HG02840 (cell line): ENCODE data around the gene KIFAP3.
"Not testable (repeated sequence)": the region's sequence is repeated elsewhere in the genome, so short reads cannot be mapped to it uniquely, and the experiment has no call there.

ENCODE experiments used
- ATAC-seq: cut with Tn5 transposase; IDR thresholded peaks from one replicate; pipeline ENCODE4 v1.9.1; 2021; ENCODE audit warnings: mild to moderate bottlenecking, moderate library complexity, moderate number of reproducible peaks; ENCODE audit not compliant: unreplicated experiment, low FRiP score

KIFAP3 gene

DNA sequence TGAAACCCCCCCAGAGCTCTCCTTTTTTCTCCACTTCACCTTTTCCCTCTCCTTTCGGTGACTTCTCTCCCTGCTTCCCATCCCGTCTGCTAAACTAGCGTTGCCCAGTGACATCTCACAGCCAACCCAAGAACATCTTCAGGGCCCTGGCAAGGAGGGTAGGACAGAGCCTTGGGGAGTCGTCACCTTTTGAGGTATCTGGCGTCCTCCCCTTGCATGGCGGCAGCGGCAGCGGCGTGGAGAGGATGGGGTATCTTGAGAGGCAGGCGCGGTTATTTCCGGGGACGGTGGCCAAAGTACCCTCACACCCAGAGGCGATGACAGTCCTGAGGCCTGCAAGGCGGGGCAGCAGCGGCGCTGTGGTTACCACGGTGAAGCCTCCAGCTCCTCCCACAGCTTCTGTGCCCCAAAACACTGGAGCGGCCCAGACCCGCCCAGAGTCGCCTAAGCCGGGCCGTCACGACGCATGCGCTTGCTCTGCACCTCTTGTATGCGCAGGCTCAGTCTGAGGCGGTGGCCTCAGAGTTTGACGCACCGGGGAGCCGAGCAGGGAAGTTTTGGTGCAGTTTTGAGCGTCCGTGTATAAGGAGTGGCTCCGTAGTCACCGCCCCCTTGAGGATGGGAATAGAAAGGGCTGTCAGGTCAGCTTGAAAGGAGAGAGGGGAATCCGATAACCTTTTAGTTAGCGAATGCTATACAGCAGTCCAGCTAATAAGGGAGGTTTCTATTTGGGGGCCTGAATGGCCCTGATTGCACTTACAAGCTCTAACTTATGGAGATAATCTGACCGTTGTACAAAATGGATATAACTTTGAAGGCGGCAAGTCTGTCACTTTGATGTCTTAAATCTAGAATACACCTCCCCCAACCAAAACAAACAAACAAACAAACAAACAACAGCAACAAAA lies at the start of gene KIFAP3:
KIFAP3 (minus strand) TSS at position 446 of the 908 bp plus-strand sequence; CDS start at position 218, 228 bp downstream.
- ATAC-seq: peak; percentile 99

DNA sequence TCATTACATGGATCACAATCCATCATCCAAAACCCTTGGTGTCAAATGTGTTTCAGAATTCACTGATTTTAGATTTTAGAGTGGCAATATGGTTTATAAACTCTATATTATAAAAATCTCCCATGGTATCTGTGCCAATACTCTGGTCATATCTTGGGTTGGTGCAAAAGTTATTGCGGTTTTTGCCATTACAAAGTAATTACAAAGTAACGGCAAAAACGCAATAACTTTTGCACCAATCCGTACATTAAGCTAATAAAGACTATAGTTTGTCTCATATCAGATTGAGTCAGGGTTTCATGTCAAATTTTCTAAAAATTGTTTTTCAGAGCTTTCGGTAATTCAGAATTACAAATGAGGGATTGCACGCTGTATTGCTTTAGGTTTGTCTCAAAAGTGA lies 47.9 kb upstream of the KIFAP3 start:
- no peak for ATAC-seq

DNA sequence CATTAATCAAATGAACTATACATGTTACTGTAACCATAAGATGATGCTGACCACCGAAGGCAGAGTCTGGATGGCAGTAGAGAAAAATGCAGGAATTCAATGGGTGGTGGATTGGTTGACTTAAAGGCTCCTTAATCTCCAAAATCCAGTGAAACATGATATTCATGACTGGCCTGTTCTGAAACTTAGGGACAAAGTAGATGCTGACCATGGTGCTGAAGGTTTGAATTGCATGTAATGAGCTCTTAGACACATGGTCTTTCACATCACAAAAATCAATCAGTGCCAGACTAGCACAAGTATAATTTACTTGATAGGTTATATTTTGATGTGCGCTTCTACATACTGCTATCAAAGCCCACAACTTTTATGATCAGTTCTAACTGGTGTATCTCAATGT lies 40.4 kb upstream of the KIFAP3 start:
- ATAC-seq: no peak

DNA sequence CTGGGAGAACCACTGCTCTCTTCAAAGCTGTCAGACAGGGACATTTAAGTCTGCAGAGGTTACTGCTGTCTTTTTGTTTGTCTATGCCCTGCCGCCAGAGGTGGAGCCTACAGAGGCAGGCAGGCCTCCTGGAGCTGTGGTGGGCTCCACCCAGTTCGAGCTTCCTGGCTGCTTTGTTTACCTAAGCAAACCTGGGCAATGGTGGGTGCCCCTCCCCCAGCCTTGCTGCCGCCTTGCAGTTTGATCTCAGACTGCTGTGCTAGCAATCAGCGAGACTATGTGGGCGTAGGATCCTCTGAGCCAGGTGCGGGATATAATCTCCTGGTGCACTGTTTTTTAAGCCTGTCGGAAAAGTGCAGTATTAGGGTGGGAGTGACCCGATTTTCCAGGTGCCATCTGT lies 38.6 kb upstream of the KIFAP3 start:
- not testable (repeated sequence) for ATAC-seq

DNA sequence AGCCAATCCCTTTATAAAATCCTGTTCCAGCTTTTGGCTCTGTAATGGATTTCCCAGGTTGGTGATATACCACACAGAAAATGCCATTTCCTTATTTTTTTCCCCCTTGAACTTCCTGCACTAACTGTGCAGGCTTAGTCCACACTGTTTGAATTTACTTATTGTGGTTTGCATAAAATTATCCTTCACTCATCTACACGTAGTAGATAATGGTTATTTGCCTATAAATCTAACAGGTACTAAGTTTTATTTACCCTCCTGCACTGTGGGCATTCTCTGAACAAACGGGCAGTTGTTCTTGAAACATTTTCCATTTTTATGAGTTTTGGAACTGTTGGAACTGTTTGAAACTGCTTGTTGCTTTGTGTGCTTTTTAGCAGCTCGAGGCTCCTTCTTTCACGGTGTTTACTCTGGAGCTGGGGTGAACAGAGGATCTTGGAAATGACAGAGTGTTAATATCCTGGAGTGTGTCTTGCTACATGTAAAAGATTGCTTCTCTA lies 23.0 kb upstream of the KIFAP3 start:
- ATAC-seq: no peak

DNA sequence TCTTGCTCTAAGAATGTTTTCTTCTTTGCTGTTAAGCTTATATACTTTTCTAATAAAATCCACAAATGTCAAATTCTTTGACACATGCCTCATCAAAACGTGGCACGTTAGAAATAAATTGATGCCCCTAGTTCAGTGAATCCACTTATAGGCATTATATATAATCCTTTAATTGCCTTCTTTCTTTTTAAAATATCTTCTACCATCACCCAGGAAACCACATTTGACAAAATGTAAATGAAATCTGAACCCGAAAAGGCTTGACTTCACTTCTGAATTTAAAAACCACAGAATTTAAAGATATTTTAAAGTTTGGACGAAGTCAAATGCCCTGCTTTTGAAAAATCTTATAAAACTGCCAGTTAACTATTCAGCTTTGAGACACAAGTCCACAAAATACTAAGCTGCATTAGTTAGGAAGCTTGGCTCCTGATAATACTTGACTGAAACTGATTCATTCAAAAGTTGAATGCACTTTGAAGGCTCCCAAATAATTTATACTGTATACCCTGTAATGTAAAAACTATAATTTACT lies 22.4 kb upstream of the KIFAP3 start:
- ATAC-seq: no peak

DNA sequence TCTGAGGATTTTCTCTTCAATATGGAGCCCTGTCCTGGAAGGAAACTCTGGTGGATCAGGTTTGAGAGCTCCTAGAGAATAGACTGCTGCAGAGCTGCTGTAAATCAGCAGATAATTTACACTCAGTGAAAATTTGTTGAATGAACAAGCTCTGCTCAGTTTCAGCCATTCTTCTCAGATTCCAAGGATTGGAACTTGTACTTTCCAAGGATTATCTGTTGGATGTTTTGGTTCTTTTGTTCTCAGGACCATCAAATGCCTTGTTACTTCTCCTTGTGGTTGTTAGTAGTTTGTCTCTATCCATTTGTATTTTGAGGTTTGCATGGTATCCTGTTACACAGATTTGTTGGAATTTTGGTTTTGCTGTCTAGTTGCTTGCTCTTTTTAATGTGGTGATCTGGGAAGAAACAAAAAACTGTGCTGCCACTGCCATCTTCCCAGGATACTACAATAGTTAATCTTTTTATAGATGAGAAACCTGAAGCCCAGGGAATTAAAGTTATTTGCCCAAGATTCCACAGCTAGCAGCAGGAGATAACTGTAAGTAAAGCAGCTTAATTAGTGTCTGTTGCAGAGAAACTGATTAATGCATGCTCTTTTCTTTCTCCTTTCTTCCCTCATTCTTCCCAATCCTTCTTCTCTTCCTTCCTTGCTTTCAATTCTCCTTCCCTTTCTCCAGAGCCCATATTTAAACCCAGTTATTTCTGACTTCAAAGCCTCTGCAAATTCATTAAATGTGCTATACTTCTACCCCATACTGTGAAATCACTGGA lies 21.7 kb upstream of the KIFAP3 start:
- ATAC-seq: no peak

DNA sequence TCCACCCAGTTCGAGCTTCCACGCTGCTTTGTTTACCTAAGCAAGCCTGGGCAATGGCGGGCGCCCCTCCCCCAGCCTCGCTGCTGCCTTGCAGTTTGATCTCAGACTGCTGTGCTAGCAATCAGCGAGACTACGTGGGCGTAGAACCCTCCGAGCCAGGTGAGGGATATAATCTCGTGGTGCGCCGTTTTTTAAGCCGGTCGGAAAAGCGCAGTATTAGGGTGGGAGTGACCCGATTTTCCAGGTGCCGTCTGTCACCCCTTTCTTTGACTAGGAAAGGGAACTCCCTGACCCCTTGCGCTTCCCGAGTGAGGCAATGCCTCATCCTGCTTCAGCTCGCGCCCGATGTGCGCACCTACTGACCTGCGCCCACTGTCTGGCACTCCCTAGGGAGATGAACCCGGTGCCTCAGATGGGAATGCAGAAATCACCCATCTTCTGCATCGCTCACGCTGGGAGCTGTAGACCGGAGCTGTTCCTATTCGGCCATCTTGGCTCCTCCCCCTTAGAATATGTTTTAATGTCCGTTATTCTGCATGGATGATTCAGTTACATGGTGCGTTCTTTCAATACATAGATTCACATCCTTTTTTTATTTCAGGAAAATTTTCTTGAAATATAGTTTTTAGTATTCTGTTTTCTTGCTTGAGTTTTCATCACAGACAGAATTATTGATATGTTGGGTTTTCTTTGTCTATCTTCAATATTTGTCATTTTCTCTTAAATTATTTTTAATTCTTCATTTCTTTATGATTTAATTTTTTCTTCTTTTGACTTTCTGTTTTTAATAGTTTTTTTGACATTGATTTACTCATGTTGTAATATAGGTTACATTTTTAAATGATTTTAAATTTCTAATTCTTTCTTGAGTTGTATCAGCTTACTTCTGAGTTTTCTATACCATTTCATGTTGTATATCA lies 20.5 kb upstream of the KIFAP3 start:
- not testable (repeated sequence) for ATAC-seq

DNA sequence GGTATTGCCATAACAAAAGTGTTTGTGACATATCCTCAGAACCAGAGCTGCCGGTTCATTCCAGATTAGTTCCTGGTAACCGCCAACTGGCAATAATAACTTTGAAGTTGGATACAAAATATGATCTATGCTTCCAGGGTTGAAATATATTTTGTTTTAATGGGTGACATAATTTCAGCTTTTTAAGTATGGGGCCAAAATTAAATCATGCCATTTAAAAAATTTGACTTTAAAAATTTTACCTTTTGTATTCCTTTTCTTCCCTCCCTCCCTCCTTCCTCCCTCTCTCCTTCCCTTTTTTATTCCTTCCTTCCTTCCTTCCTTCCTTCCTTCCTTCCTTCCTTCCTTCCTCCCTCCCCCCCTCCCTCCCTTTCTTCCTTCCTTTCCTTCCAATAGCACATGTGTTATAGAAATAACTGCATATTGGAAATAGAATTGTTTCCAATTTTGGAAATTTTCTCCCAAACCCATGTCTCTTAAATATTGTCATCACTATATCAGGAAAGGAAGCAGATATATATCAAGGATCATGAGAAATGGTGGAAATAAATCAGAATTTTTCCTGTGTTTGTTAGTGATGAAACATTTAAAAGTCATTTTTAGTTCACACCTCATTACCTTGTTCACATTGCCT lies 12.0 kb upstream of the KIFAP3 start:
- no peak for ATAC-seq

DNA sequence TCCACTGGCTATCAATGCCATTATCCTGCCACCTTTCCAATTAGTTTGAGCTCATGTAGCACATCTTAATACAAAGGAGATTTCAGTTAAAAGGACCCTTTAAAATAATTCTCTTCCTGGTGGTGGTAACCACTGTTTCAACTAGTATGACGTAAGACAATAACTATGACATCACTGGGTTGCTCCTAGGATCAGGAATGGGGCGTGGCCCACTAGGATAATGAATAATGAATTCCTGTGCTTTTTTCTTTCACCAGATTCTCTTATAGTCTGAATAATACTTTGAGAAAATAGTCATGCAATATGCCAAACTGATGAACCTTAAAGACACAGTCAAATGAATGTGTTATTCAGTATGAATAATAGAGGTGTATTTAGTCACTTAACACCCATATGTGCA lies 10.6 kb upstream of the KIFAP3 start:
- no peak for ATAC-seq

DNA sequence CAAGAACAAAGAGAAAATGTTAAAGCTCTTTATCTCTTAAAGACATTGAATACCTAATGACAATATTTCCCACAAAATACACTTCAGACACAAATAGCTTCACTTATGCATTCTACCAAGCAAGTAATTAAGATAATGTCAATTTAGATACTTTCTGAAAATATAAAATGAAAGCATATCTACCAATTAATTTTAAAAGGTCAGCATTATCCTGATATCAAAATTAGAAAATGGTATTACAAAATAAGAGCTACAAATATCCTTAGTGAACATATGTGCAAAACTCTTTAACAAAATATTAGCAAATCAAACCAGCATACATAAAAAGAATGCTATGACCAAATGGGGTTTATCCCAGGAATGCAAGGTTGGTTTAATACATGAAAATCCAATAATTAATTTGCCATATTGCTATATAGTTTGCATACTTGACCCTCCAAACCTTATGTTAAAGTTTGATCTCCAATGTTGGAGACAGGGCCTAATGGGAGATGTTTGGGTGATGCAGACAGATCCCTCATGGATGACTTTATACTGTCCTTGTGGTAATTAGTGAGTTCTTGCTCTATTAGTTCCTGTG lies 4.2 kb upstream of the KIFAP3 start:
- no peak for ATAC-seq

DNA sequence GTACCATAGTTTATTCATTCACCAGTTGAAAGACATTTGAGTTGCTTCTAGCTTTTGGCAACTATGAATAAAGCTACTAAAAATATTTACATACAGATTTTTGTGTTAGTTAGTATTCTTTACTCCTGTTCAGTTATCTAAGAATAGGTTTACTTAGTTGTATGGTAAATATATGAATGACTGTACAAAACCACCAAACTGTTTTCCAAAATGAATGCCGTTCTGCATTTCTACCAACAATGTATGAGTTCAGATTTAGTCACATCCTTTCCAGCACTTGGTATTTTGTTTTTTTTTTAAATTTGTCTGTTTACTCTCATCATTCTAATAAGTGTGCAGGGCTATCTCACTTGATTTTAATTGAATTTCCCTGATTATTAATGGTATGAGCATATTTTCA lies 3.4 kb upstream of the KIFAP3 start:
- ATAC-seq: no peak

DNA sequence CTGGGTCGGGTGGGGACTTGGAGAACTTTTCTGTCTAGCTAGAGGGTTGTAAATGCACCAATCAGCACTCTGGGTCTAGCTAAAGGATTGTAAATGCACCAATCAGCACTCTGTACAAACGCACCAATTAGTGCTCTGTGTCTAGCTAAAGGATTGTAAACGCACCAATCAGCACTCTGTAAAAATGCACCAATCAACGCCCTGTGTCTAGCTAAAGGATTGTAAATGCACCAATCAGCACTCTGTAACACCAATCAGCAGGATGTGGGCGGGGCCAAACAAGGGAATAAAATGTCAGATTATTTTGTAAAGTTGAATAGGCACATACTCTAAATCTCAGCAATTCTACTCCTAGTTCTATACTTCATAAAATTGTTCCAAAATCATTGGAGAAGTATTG lies 2.5 kb upstream of the KIFAP3 start:
- ATAC-seq: not testable (repeated sequence)

DNA sequence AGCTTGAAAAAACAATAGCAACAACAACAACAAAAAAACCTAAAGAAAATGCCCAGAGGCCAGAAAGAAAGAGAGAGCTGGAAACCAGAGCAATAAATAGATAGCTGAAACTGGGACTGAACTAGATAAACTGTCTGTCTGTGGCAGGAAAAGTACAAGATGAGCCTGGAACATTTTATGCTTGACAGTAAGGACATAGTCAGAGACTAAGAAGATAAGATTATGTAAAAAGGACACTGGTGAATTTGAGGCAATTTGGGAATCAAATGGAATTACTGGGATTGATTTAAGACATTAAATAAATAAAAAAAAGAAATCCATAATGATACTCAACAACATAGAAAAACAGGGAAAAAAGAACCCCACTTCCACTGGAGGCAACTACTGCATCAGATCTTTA lies 1.7 kb upstream of the KIFAP3 start:
- no peak for ATAC-seq

DNA sequence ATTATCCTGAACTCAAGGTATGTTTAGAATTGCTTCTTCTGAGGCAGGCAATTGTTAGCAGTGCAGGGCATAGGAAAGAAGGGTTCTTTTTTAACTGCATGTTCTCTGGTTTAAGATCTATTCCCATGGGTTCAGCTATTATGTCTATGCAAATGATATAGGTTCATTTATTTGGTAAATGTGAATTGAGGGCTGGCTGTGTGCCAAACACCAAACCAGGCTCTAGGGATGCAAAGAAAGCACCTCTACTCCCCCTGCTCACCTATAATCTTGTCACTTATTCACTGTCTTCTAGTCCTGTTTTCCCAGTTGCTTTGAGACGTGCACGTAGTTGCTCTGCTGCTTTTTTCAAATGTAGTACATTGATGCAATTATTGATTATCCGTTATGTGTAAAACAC lies 691 bp upstream of the KIFAP3 start:
- no peak for ATAC-seq

DNA sequence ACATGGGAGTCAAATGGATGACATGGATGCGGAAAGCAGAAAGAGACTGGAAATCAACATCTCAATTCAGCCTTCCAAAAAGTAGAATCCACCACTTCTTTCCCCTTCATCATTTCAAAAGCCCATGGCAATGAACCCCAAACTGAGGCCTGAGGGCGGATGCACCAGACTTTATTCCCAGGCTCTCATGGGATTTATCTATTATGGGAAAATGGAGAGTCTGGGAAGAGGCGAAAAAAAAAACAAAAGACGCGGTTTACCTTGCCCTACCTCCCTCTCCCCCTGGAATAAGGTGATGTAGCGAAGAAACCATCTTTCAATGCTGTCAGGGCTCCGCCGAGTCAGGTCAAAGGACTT lies 624 bp downstream of the KIFAP3 start:
- ATAC-seq: no peak

DNA sequence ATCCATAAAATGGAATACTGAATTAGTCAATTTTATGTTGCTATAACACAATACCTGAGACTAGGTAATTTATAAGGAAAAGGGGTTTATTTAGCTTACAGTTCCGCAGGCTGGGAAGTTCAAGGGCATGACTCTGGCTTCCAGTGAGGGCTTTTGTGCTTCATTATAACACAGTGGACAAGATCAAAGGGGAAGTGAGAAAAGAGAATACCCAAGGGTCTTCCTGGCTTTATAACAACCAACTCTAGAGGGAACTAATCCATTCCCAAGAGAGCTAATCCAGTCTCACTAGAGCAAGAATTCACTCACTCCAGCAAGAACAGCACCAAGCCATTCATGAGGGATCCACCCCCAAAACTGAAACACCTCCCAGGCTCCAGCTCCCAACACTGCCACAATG lies 3.1 kb downstream of the KIFAP3 start:
- no peak for ATAC-seq

DNA sequence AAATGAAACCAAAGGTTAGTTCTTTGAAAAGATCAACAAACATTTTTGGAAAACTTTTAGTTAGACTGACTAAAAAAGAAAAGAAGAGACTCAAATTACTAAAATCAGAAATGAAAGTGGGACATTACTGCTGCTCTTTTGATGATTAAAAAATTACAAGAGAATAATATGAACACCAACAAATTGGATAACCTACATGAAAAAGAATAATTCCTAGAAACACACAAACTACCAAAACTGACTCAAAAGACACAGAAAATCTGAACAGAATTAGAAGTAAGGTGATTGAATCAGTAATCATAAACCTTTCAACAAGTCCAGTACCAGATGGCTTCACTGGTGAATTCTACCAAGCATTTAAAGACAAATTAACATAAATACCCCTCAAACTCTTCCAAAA lies 5.6 kb downstream of the KIFAP3 start:
- ATAC-seq: no peak

DNA sequence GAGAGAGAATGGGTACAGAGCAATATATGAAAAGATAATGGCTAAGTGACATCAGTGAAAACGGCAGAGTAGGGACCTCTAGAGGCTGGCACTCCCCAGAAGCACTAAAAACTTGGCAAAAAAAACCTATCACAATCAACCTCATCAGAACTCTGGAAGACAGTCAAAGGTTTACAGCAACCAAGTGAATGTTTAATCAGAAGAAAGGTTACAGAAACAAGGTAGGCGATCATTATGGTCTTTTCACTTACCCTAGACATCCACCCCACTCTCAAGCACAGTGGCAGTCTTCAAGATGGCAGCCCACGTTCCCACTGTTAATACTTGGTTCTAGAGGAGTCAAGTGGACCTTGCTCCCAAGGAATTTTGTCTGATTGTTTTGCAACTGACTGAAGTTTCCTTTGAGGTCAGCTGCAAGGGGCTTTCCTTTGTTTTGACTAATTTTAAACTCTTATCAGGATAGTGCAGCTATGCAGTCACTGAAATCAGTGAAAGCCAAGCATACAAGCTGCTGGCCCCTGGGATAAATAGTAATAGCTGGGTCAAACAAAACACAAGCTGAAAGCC lies 7.2 kb downstream of the KIFAP3 start:
- peak; percentile 47 for ATAC-seq
